ENCODE results near the gene C16orf87. TPM values are rescaled to one million over a fixed set of nuclear protein-coding genes. Genes with fewer than 3 reads are reported as not detected.

Gene C16orf87
- total and polyA plus RNA-seq, 8 donors, result 1.3 to 16.2 (median 3.9) TPM; not detected in 1

DNA sequence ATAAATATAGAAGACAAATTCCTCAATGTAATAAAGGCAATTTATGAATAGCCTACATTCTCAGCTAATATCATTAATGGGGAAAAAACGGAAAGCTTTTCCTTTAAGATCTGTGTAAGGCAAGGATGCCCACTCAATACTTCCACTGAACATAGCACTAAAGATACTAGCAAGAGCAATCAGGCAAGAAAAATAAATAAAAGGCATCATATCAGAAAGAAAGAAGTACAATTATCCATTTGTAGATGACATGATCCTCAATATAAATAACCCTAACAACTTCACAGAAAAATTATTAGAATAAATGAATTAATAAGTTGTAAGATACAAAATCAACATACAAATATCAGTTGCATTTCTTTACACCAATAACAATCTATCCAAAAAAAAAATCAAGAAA lies 37.1 kb downstream of the C16orf87 start:
- peaks cover 0 to 19% (median 6%) of the 10 kb centered on the region in 4 donors for H3K9me3 ChIP-seq

DNA sequence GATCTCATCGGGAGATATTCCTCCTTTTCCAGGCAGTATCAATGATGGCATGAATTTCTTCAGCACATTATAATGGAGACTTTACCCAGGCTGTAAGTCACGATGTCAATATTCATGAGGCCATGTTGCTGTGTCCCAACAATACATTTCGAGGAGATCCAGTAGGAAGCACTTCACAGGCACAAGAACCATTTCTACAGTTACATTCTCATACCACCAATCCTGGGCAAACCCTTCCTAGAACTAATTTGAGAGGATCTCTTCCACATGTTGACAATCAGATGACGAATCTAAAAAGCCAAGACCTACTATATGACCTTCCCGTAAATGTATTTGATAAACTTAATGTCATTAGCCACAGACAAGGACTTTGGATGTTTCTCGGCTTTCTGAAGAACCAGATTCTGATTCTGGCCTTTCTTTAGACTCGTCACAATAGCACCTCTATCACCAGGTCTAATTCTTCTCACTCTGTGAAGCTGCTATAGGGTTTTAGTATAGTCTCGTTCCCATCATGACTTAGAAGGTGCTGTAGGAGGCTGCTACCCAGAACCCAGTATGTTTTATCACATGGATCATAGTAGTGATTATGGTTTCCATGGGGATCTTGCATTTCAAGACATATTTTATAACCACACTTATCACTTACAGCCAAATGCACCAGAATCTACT lies 40.2 kb downstream of the C16orf87 start:
- peak overlapping the region in 1 of 5 donors; percentile 61 for H3K27ac ChIP-seq
- H3K4me3 ChIP-seq, result peak overlapping the region in 2 of 4 donors; percentile 61 to 78
- intact Hi-C loops (cut with DNase I; ENCODE audit: low total_unique reads), result no loop called here
- H3K9me3 ChIP-seq, result peaks cover 0 to 17% (median 3%) of the 10 kb centered on the region in 4 donors
- DNase-seq, result no peak
- H3K27me3 ChIP-seq, result no peaks in the 10 kb centered on the region
- TF ChIP-seq EP300 (IDR thresholded peaks at IDR 0.05) (no peak), CTCF (IDR thresholded peaks at IDR 0.05) (no peak), POLR2AphosphoS5 (IDR thresholded peaks at IDR 0.05) (no peak), POLR2A (IDR thresholded peaks at IDR 0.05) (no peak)
- 81 to 90% (median 83%) methylated on average over 8 of the region's 8 CpGs for WGBS, 5 donors
- H3K36me3 ChIP-seq, result no peaks in the 10 kb centered on the region
- H3K4me1 ChIP-seq, result peaks cover 0 to 18% (median 9%) of the 10 kb centered on the region in 4 donors

More for the DNA sequence above, 37.1 kb downstream of the C16orf87 start:
- Histone ChIP-seq H3K27ac (no peak overlapping the region), H3K4me1 (peaks cover 0 to 14% (median 6%) of the 10 kb centered on the region in 4 donors), H3K4me3 (no peak overlapping the region), H3K27me3 (no peaks in the 10 kb centered on the region), H3K36me3 (peaks cover 0 to 6% (median 0%) of the 10 kb centered on the region in 4 donors)
- TF ChIP-seq POLR2AphosphoS5 (IDR thresholded peaks at IDR 0.05), result no peak
- TF ChIP-seq POLR2A (IDR thresholded peaks at IDR 0.05), result no peak
- TF ChIP-seq CTCF (IDR thresholded peaks at IDR 0.05), result no peak
- 92 to 100% (median 98%) methylated on average over 1 of the region's 1 CpG for WGBS, 5 donors
- DNase-seq, result no peak
- intact Hi-C loops (cut with DNase I; ENCODE audit: low total_unique reads), result no loop called here

- no peaks in the 10 kb centered on the region for H3K36me3 ChIP-seq
- peaks cover 0 to 17% (median 3%) of the 10 kb centered on the region in 4 donors for H3K9me3 ChIP-seq
- TF ChIP-seq POLR2AphosphoS5 (IDR thresholded peaks at IDR 0.05) (peak in 1 of 3 donors; percentile 14), EP300 (IDR thresholded peaks at IDR 0.05) (no peak)
- intact Hi-C loops (cut with DNase I; ENCODE audit: low total_unique reads), result no loop called here
- H3K4me3 ChIP-seq, result peak overlapping the region; percentile 61 to 78 (median 63)
- peak; percentile 82 to 87 for DNase-seq
- H3K27ac ChIP-seq, result peak overlapping the region; percentile 55 to 90 (median 62)
- peaks cover 0 to 18% (median 9%) of the 10 kb centered on the region in 4 donors for H3K4me1 ChIP-seq
- no peaks in the 10 kb centered on the region for H3K27me3 ChIP-seq
- 5 to 16% (median 10%) methylated on average over 19 to 43 of the region's 43 CpGs for WGBS, 5 donors
Observed at GRCh38 chr16:46789499-46790414, 41.2 kb downstream of the C16orf87 start.

DNA sequence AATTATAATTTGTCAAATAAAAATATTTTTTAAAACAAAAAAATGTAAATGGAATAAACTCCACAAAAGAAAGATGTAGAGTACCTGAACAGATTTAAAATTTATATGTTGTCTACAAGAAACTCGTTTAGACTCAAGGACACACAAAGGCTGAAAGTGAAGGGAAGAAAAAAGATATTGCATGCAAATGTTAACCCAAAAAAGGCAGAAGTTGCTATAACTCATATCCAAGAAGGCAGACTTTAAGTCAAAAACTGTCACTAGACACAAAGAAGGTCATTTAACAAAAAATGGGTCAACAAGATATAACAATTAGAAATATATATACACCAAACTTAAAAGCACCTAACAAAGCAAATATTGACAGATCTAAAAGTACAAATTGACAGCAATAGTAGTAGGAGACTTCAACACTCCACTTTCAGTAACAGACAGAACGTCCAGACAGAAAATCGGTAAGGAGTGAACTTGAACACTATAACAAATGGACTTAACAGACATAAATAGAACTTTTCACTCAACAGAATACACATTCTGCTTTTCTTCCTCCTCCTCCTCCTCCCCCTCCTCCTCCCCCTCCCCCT lies 42.0 kb downstream of the C16orf87 start:
- Histone ChIP-seq H3K4me1 (peaks cover 0 to 18% (median 9%) of the 10 kb centered on the region in 4 donors), H3K9me3 (peaks cover 0 to 11% (median 3%) of the 10 kb centered on the region in 4 donors), H3K27me3 (no peaks in the 10 kb centered on the region), H3K36me3 (no peaks in the 10 kb centered on the region), H3K4me3 (no peak overlapping the region), H3K27ac (peak overlapping the region in 4 of 5 donors; percentile 47 to 65 (median 62))
- intact Hi-C loops (cut with DNase I; ENCODE audit: low total_unique reads), result no loop called here
- no peak for DNase-seq
- WGBS, 5 donors, result 43 to 66% (median 58%) methylated on average over 3 of the region's 3 CpGs
- no peak for TF ChIP-seq EP300 (IDR thresholded peaks at IDR 0.05)
- no peak for TF ChIP-seq POLR2AphosphoS5 (IDR thresholded peaks at IDR 0.05)
- TF ChIP-seq CTCF (IDR thresholded peaks at IDR 0.05), result no peak
- no peak for TF ChIP-seq POLR2A (IDR thresholded peaks at IDR 0.05)

Data from stomach (tissue), 9 donors.